ENCODE results near the gene ALOXE3.

Gene ALOXE3

DNA sequence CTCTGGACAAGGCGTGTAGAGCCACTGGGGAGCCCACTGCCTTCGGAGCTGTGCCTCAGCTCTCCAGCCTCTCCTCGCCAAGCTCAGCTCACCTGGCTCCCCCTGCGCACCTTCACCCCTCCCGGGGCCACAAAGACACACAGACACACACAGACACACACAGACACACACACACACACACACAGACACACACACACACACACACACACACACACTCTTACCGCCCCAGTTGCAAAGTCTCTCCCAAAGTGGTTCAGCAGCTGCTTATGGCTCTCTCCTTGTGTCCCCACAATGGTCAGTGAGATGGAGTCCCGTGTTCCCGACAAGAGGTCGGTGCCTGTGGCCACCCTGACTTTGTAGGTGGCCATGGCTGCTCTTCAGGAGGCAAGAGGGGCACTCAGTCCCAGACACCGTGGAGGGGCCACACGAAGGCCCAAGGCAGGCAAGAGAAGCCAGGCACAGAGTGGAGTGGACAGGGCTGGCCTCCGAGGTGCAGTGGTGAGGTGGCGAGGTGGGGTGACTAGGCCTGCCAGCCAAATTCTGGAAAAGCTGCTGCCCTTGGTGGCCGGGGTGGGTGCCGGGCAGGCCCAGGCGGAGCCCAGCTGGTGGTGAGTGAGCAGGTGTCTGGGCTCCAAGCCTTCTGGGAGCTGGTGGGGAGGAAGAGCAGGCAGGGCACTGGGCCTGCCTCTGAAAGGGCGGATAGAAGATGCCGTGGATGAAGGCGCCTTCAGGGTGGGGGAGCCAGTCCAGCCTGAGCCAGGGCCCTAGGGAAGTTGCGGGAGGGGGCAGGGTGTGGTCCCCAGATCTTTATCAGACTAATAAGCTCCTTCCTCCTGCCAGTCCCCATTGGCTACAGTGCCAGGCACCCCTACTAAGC, 31.0 kb downstream of the ALOXE3 start, which contains the start of gene ALOX12B:
TSS of gene ALOX12B (minus strand) at position 642 of the 877 bp plus-strand sequence. CDS start at position 368, 274 bp downstream.
- Histone ChIP-seq H3K27me3 (ENCODE audit: insufficient read depth, low read length, poor library complexity) (peaks cover 15% of the 10 kb centered on the region), H3K4me2 (ENCODE audit: insufficient read depth, low read length) (no peak within 1 kb of the TSS), H3K79me2 (ENCODE audit: insufficient read depth, low read length) (no peaks in the 10 kb centered on the region), H3K27ac (ENCODE audit: low read length) (no peak within 1 kb of the TSS), H3K4me1 (ENCODE audit: insufficient read depth, low read length) (no peaks in the 10 kb centered on the region), H2AFZ (ENCODE audit: low read depth, low read length) (no peak within 1 kb of the TSS), H3K9me3 (ENCODE audit: insufficient read depth, low read length, severe bottlenecking) (no peaks in the 10 kb centered on the region), H3K9ac (ENCODE audit: low read depth, low read length) (no peak within 1 kb of the TSS), H4K20me1 (ENCODE audit: insufficient read depth, low read length) (no peaks in the 10 kb centered on the region), H3K4me3 (ENCODE audit: low read depth in 1 of 2, low read length in 2 of 2) (no peak within 1 kb of the TSS), H3K36me3 (ENCODE audit: insufficient read depth, low read length) (no peaks in the 10 kb centered on the region)
- ATAC-seq (ENCODE audit: insufficient read depth, low read depth): no peak
- no peak for TF ChIP-seq EZH2 (IDR thresholded peaks at IDR 0.05; ENCODE audit: borderline replicate concordance, low read depth, low read length, severe bottlenecking)
- TF ChIP-seq, protein P1, sequence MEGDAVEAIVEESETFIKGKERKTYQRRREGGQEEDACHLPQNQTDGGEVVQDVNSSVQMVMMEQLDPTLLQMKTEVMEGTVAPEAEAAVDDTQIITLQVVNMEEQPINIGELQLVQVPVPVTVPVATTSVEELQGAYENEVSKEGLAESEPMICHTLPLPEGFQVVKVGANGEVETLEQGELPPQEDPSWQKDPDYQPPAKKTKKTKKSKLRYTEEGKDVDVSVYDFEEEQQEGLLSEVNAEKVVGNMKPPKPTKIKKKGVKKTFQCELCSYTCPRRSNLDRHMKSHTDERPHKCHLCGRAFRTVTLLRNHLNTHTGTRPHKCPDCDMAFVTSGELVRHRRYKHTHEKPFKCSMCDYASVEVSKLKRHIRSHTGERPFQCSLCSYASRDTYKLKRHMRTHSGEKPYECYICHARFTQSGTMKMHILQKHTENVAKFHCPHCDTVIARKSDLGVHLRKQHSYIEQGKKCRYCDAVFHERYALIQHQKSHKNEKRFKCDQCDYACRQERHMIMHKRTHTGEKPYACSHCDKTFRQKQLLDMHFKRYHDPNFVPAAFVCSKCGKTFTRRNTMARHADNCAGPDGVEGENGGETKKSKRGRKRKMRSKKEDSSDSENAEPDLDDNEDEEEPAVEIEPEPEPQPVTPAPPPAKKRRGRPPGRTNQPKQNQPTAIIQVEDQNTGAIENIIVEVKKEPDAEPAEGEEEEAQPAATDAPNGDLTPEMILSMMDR (IDR thresholded peaks at IDR 0.05; ENCODE audit: borderline replicate concordance, extremely low read depth, low read length, poor library complexity, severe bottlenecking): no peak
- no peak for DNase-seq

DNA sequence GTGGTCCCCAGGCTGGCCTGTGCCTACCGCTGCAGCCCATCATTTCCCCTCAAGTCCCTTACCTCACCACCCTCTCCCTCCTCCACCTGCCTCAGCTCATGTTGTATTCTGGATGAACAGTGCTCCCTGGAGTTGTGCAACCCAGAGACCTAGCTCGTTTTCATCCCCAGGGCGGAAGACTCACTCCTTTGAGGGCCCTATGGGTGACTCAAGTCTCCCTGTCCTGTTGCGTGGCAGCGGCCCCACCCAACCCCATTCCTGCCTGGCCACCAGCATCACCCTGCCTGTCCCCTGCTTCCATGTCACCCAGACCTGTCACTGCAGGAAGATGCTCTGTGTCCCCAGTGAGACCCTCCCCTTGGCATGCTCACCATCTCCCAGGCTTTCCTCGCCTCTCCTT, 34.1 kb downstream of the ALOXE3 start:
- peaks cover 13% of the 10 kb centered on the region for H3K4me1 ChIP-seq (ENCODE audit: insufficient read depth, low read length)
- no peak overlapping the region for H3K9ac ChIP-seq (ENCODE audit: low read depth, low read length)
- DNase-seq (no peak), ATAC-seq (ENCODE audit: insufficient read depth, low read depth) (no peak)
- TF ChIP-seq EZH2 (IDR thresholded peaks at IDR 0.05; ENCODE audit: borderline replicate concordance, low read depth, low read length, severe bottlenecking): no peak
- TF ChIP-seq, protein P1 (IDR thresholded peaks at IDR 0.05; ENCODE audit: borderline replicate concordance, extremely low read depth, low read length, poor library complexity, severe bottlenecking): no peak
- no peak overlapping the region for H3K27ac ChIP-seq (ENCODE audit: low read length)
- H2AFZ ChIP-seq (ENCODE audit: low read depth, low read length): no peak overlapping the region
- H3K27me3 ChIP-seq (ENCODE audit: insufficient read depth, low read length, poor library complexity): peaks cover 21% of the 10 kb centered on the region
- no peaks in the 10 kb centered on the region for H4K20me1 ChIP-seq (ENCODE audit: insufficient read depth, low read length)
- H3K4me2 ChIP-seq (ENCODE audit: insufficient read depth, low read length): no peak overlapping the region
- no peaks in the 10 kb centered on the region for H3K36me3 ChIP-seq (ENCODE audit: insufficient read depth, low read length)
- H3K9me3 ChIP-seq (ENCODE audit: insufficient read depth, low read length, severe bottlenecking): no peaks in the 10 kb centered on the region
- no peaks in the 10 kb centered on the region for H3K79me2 ChIP-seq (ENCODE audit: insufficient read depth, low read length)
- no peak overlapping the region for H3K4me3 ChIP-seq (ENCODE audit: low read depth in 1 of 2, low read length in 2 of 2)

DNA sequence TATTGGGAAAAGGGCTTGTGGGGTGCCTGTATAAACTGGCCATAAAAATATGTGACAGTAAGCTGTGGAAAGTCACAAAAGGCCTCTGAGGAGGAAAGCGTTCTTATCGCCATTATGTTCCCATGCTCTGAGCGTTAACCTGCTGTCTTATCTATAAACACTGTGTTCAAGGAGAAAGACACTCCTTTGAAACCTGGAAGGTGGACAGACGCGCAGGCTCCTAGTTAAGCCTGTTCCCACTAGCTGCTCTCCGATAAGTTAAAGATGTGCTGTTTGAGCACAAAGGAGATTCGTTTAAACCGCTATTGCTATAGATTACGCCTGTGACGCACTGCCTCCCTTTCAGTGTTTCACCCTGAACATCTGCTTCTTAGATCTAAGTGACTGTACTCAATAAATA, 36.0 kb downstream of the ALOXE3 start:
- Histone ChIP-seq H4K20me1 (ENCODE audit: insufficient read depth, low read length) (no peaks in the 10 kb centered on the region), H3K79me2 (ENCODE audit: insufficient read depth, low read length) (no peaks in the 10 kb centered on the region), H3K4me1 (ENCODE audit: insufficient read depth, low read length) (peaks cover 16% of the 10 kb centered on the region), H3K27me3 (ENCODE audit: insufficient read depth, low read length, poor library complexity) (peaks cover 17% of the 10 kb centered on the region), H3K9ac (ENCODE audit: low read depth, low read length) (no peak overlapping the region), H3K9me3 (ENCODE audit: insufficient read depth, low read length, severe bottlenecking) (no peaks in the 10 kb centered on the region), H3K36me3 (ENCODE audit: insufficient read depth, low read length) (no peaks in the 10 kb centered on the region), H2AFZ (ENCODE audit: low read depth, low read length) (no peak overlapping the region), H3K27ac (ENCODE audit: low read length) (no peak overlapping the region), H3K4me2 (ENCODE audit: insufficient read depth, low read length) (no peak overlapping the region), H3K4me3 (ENCODE audit: low read depth in 1 of 2, low read length in 2 of 2) (no peak overlapping the region)
- DNase-seq (no peak), ATAC-seq (ENCODE audit: insufficient read depth, low read depth) (no peak)
- no peak for TF ChIP-seq EZH2 (IDR thresholded peaks at IDR 0.05; ENCODE audit: borderline replicate concordance, low read depth, low read length, severe bottlenecking)
- TF ChIP-seq, protein P1 (IDR thresholded peaks at IDR 0.05; ENCODE audit: borderline replicate concordance, extremely low read depth, low read length, poor library complexity, severe bottlenecking): no peak

Measured in DND-41 (cell line).